Measurements from ENCODE around the gene DENND5A. TPM values are rescaled to one million over a fixed set of nuclear protein-coding genes. Genes with fewer than 3 reads are reported as not detected.

Gene DENND5A
- total RNA-seq, 2 donors from 2014 or later: 7.0 to 24.8 TPM

GRCh38 chr11:9148035-9148434 lies 117.1 kb downstream of the DENND5A start:
- intact Hi-C loops (cut with DNase I): no loop called here

DNA sequence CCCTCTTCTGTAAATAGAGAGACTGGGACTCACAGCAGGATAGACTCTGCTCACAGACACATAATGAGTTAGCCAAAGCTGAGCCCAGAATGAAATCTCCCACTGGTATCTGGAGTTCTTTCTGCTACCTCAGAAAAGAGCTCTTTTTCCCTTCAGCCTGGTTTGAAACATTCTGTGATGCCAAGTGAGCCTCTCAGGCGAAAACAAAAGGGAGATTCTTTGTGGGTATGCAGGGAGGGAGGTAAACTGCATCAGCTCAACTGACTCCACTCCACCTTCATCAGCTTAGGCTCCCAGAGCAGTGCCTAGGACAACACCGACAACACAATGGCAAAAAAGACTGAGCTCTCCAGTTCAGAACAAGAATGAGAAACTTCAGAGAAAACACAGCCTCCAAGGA lies 118.7 kb downstream of the DENND5A start:
- Histone ChIP-seq H3K36me3 (no peaks in the 10 kb centered on the region), H3K4me3 (no peak overlapping the region), H3K27me3 (no peaks in the 10 kb centered on the region), H3K9ac (ENCODE audit: low read depth in 2 of 2, low read length in 2 of 2) (no peak overlapping the region), H3K4me1 (no peaks in the 10 kb centered on the region), H3K27ac (no peak overlapping the region), H3K9me3 (no peaks in the 10 kb centered on the region)
- intact Hi-C loops (cut with DNase I): no loop called here
- DNase-seq: no peak
- TF ChIP-seq, protein P1, sequence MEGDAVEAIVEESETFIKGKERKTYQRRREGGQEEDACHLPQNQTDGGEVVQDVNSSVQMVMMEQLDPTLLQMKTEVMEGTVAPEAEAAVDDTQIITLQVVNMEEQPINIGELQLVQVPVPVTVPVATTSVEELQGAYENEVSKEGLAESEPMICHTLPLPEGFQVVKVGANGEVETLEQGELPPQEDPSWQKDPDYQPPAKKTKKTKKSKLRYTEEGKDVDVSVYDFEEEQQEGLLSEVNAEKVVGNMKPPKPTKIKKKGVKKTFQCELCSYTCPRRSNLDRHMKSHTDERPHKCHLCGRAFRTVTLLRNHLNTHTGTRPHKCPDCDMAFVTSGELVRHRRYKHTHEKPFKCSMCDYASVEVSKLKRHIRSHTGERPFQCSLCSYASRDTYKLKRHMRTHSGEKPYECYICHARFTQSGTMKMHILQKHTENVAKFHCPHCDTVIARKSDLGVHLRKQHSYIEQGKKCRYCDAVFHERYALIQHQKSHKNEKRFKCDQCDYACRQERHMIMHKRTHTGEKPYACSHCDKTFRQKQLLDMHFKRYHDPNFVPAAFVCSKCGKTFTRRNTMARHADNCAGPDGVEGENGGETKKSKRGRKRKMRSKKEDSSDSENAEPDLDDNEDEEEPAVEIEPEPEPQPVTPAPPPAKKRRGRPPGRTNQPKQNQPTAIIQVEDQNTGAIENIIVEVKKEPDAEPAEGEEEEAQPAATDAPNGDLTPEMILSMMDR (IDR thresholded peaks at IDR 0.05): no peak

More at GRCh38 chr11:9148035-9148434, 117.1 kb downstream of the DENND5A start:
- Histone ChIP-seq H3K4me1 (no peaks in the 10 kb centered on the region), H3K9ac (ENCODE audit: low read depth in 2 of 2, low read length in 2 of 2) (no peak overlapping the region), H3K36me3 (no peaks in the 10 kb centered on the region), H3K27ac (no peak overlapping the region), H3K9me3 (no peaks in the 10 kb centered on the region), H3K4me3 (no peak overlapping the region), H3K27me3 (no peaks in the 10 kb centered on the region)
- TF ChIP-seq, protein P1 (IDR thresholded peaks at IDR 0.05): no peak
- DNase-seq: no peak

GRCh38 chr11:9145283-9145682 lies 119.9 kb downstream of the DENND5A start:
- Histone ChIP-seq H3K27me3 (no peaks in the 10 kb centered on the region), H3K4me3 (no peak overlapping the region), H3K9me3 (no peaks in the 10 kb centered on the region), H3K27ac (no peak overlapping the region), H3K36me3 (no peaks in the 10 kb centered on the region), H3K9ac (ENCODE audit: low read depth in 2 of 2, low read length in 2 of 2) (no peak overlapping the region), H3K4me1 (no peaks in the 10 kb centered on the region)
- no peak for DNase-seq
- intact Hi-C loops (cut with DNase I): no loop called here
- TF ChIP-seq, protein P1 (IDR thresholded peaks at IDR 0.05): no peak

DNA sequence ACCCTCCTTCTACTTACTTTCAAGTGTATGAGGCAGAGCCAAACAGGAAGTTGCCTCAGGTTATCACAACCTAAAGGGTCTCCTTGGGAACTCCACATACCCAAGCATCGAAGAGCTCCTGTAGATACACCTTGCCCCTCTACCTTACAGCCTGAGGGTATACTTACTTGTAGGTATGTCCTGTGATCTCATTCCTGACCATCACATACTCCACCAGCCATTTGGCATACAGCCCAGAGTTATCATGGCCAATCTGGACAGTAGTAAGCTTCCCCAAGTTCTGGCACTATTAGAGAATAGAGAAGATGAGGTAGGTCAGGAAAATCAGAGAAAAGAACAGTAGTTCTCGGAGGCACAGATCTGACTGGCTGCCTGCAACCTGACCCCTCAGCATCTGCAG lies 120.3 kb downstream of the DENND5A start:
- Histone ChIP-seq H3K36me3 (no peaks in the 10 kb centered on the region), H3K9ac (ENCODE audit: low read depth in 2 of 2, low read length in 2 of 2) (no peak overlapping the region), H3K27me3 (no peaks in the 10 kb centered on the region), H3K9me3 (no peaks in the 10 kb centered on the region), H3K4me3 (no peak overlapping the region), H3K4me1 (no peaks in the 10 kb centered on the region), H3K27ac (no peak overlapping the region)
- DNase-seq: no peak
- intact Hi-C loops (cut with DNase I): no loop called here
- TF ChIP-seq, protein P1 (IDR thresholded peaks at IDR 0.05): no peak

GRCh38 chr11:9143721-9144120 lies 121.4 kb downstream of the DENND5A start:
- TF ChIP-seq, protein P1 (IDR thresholded peaks at IDR 0.05): no peak
- H3K9ac ChIP-seq (ENCODE audit: low read depth in 2 of 2, low read length in 2 of 2): no peak overlapping the region
- H3K9me3 ChIP-seq: no peaks in the 10 kb centered on the region
- DNase-seq: no peak
- H3K27me3 ChIP-seq: no peaks in the 10 kb centered on the region
- no peaks in the 10 kb centered on the region for H3K4me1 ChIP-seq
- H3K36me3 ChIP-seq: no peaks in the 10 kb centered on the region
- H3K4me3 ChIP-seq: no peak overlapping the region
- H3K27ac ChIP-seq: no peak overlapping the region
- intact Hi-C loops (cut with DNase I): no loop called here

GRCh38 chr11:9142732-9143131 lies 122.4 kb downstream of the DENND5A start:
- H3K36me3 ChIP-seq: no peaks in the 10 kb centered on the region
- TF ChIP-seq, protein P1 (IDR thresholded peaks at IDR 0.05): no peak
- H3K27ac ChIP-seq: no peak overlapping the region
- H3K4me3 ChIP-seq: no peak overlapping the region
- no peaks in the 10 kb centered on the region for H3K27me3 ChIP-seq
- H3K9ac ChIP-seq (ENCODE audit: low read depth in 2 of 2, low read length in 2 of 2): no peak overlapping the region
- intact Hi-C loops (cut with DNase I): no loop called here
- H3K9me3 ChIP-seq: no peaks in the 10 kb centered on the region
- no peak for DNase-seq
- no peaks in the 10 kb centered on the region for H3K4me1 ChIP-seq
